Measurements from ENCODE around the gene THSD4.
A peak's percentile ranks its signal among the peaks of the same experiment; 100 is the strongest.

Gene THSD4

DNA sequence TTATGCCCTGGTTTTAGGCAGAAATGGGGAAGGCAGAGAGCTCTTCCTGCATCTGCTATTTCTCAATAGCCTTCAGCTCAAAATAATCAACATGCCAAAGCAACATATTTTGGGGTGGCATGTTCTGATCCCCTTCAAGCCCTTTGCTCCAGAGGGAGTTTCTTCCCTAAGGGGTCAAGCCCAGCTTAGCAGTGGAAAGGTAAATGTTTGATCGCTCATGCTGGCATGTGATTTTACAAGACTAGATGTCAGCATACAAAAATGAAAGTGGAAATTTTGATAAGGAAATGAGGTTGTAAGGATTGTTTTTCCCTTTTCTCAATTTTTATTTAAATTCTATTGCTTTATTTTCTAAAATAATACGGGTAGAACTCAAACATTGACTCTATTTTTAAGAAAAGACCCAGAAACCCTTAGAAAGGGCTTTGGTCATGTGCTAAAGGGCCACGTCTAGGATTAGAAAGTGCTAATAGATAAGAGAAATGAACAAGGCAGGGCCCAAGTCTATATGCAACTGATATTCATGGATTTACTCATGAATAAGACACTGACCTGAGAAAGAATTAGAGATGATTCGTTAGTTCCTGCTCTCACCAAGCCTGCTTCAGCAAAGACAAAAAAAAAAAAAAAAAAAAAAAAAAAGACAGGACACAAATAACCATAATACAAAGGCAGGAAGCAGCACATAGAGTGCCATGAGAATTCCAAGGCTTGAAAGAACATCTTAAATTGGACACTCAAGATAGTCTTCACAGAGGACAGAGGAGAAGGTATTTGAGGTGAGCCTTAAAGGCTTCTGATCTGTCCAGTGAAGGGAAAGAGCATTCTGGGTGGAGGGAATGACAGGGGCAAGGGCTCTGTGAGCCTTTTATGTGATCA is 640.1 kb downstream of the THSD4 start:
- DNase-seq (ENCODE audit: low read depth): peak; percentile 11
- H3K4me3 ChIP-seq (replicated peaks; ENCODE audit: low read depth, low read length): no peak overlapping the region
- TF ChIP-seq, protein P1, sequence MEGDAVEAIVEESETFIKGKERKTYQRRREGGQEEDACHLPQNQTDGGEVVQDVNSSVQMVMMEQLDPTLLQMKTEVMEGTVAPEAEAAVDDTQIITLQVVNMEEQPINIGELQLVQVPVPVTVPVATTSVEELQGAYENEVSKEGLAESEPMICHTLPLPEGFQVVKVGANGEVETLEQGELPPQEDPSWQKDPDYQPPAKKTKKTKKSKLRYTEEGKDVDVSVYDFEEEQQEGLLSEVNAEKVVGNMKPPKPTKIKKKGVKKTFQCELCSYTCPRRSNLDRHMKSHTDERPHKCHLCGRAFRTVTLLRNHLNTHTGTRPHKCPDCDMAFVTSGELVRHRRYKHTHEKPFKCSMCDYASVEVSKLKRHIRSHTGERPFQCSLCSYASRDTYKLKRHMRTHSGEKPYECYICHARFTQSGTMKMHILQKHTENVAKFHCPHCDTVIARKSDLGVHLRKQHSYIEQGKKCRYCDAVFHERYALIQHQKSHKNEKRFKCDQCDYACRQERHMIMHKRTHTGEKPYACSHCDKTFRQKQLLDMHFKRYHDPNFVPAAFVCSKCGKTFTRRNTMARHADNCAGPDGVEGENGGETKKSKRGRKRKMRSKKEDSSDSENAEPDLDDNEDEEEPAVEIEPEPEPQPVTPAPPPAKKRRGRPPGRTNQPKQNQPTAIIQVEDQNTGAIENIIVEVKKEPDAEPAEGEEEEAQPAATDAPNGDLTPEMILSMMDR (IDR thresholded peaks at IDR 0.05; ENCODE audit: low read length, missing control alignments): no peak

DNA sequence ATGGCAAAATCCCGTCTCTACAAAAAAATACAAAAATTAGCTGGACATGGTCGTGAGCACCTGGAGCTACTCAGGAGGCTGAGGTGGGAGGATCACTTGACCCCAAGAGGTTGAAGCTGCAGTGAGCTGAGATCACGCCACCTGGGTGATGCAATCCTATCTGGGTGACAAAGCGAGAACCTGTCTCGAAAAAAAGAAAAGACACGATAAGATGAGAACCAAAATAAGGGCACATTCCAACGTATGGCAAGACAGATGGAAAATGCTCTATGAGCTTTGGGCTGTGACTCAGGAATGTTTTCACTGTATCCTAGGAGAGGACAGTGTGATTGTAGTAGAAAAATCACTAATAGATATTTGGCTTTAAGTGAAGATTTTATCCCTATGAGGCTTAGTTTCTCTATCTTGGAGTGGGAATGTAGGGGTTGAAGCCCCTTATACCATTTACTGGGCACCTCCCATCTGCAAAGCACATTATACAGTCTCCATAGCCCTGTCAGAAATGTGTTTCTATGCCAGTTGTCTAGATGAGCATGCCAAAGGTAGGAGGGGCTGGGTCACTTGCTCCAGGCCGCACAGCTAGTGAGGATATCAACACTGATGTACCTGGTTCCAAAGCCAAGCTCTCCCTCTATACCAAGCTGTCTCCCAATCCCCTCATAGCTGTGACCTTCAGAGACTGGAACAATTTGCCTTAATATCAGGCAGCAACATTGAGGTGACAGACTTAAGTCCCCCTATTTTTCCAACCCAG is 641.5 kb downstream of the THSD4 start:
- DNase-seq (ENCODE audit: low read depth): no peak
- H3K4me3 ChIP-seq (replicated peaks; ENCODE audit: low read depth, low read length): no peak overlapping the region
- TF ChIP-seq, protein P1 (IDR thresholded peaks at IDR 0.05; ENCODE audit: low read length, missing control alignments): no peak

DNA sequence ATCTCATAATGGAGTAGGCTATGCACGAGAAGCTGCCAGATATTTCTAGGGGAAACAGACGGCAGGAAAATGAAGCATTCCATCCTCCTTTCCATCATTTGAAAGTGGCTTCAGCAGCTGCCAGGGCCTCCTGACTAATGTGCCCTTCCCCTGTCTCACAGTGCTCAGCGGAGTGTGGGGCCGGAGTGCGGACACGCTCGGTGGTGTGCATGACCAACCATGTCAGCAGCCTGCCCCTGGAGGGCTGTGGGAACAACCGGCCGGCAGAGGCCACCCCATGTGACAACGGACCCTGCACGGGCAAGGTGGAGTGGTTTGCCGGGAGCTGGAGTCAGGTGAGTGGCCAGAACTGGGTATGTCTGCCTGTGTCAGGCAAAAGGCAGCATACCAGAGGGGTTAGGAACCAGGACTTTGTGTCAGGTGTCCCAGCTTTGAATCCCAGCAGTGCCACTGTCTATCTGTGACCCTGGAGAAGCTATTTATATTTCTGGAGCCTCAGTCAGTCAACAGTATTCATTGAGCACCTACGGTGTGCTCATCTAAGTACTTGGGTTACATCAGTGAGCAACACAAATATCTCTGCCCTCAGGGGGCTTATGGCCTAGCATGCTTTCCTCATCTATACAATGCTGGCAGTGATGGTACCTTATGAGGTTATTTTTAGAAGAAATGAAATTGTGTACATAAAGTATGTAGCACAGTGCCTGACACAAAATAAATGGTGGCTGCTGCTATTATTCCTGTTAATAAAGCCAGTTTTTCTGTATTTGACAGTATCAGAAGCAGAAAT is 642.7 kb downstream of the THSD4 start:
- TF ChIP-seq, protein P1 (IDR thresholded peaks at IDR 0.05; ENCODE audit: low read length, missing control alignments): no peak
- DNase-seq (ENCODE audit: low read depth): no peak
- no peak overlapping the region for H3K4me3 ChIP-seq (replicated peaks; ENCODE audit: low read depth, low read length)

DNA sequence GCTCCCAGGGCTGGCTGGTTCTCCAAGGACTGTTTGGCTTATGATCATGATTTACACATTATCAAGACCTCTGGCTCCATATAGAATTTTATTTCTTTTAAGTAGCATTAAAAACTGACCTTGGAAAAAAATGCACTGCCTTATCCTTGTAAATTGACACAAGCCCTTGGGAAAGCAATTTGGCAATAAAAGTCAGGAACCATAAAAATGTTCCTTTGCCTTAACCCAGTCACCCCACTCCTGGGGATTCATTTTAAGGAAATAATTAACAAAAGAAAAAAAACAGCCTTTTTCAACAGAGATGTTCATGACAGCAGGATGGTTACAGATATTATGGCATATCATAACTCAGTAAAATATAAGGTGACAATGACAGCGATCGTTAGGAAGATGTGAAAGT is 643.4 kb downstream of the THSD4 start:
- TF ChIP-seq, protein P1 (IDR thresholded peaks at IDR 0.05; ENCODE audit: low read length, missing control alignments): no peak
- no peak overlapping the region for H3K4me3 ChIP-seq (replicated peaks; ENCODE audit: low read depth, low read length)
- no peak for DNase-seq (ENCODE audit: low read depth)

DNA sequence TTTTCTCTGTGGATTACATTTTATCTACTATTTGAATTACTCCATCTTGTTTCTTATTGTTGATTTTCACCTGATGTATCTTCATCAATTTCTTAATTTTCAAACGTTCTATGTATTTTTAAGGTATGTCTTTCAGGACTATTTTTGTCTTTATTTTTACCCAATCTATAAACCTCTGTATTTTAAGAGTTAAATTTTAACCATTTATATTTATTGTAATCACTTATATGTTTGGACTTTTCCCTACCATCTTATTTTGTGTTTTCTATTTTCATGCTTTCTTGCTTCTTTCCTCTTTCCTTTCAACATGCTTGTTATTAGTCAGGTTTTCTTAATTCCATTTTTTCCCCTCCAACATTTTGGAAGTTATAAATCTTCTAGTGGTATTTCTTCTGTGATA is 645.6 kb downstream of the THSD4 start:
- DNase-seq (ENCODE audit: low read depth): no peak
- no peak overlapping the region for H3K4me3 ChIP-seq (replicated peaks; ENCODE audit: low read depth, low read length)
- TF ChIP-seq, protein P1 (IDR thresholded peaks at IDR 0.05; ENCODE audit: low read length, missing control alignments): no peak

DNA sequence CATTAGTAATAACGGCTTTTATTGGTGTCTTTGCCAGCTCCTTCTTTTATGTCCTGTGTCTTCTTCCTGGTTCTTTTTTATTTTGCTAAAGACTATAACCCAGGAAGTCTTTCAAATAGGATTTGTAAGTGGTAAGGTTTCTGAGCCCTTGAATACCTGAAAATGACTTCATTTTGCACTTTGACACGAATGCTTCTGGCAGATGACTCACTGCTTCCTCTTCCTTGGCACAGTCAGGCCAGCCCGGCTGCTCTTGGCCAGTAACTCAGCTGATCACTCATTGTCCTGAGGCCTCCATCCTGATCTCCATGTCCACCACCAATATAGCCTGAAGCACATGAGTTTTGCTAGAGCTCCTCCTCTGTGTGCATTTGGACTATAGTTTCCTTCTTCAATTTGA is 646.4 kb downstream of the THSD4 start:
- TF ChIP-seq, protein P1 (IDR thresholded peaks at IDR 0.05; ENCODE audit: low read length, missing control alignments): no peak
- H3K4me3 ChIP-seq (replicated peaks; ENCODE audit: low read depth, low read length): no peak overlapping the region
- peak; percentile 85 for DNase-seq (ENCODE audit: low read depth)

Measured in fibroblast of pulmonary artery (primary cell).